ENCODE data around the gene EXOC2. TPM values are rescaled to one million over a fixed set of nuclear protein-coding genes. Genes with fewer than 3 reads are reported as not detected.

EXOC2 gene
- total and polyA plus RNA-seq, 12 donors: 4.9 to 23.7 (median 17.1) TPM

DNA sequence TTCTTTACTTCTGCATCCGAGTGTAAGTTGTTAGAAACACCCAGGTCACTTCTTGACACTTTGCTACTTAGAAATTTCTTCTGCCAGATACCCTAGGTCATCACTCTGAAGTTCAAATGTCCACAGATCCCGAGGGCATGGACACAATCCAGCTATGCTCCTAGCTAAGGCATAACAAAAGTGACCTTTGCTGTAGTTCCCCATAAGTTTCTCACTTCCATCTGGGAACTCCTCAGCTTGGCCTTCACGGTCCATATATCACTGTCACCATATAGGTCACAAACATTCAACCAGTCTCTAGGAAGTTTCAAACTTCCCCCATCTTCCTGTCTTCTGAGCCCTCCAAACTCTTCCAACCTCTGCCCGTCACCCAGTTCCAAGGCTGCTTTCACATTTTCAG is 236.1 kb downstream of the EXOC2 start:
- no peaks in the 10 kb centered on the region for H3K9me3 ChIP-seq (replicated peaks in 1 of 3)
- H3K27me3 ChIP-seq: no peaks in the 10 kb centered on the region
- no peaks in the 10 kb centered on the region for H3K36me3 ChIP-seq (replicated peaks in 1 of 2)
- TF ChIP-seq POLR2A (IDR thresholded peaks at IDR 0.05) (no peak), CTCF (IDR thresholded peaks at IDR 0.05) (no peak)
- 72 to 83% (median 76%) methylated on average over 4 of the region's 4 CpGs for WGBS, 4 donors
- DNase-seq: no peak
- no peaks in the 10 kb centered on the region for H3K4me1 ChIP-seq (replicated peaks in 1 of 2)
- no peak overlapping the region for H3K27ac ChIP-seq
- intact Hi-C loops (cut with DNase I): no loop called here
- no peak overlapping the region for H3K4me3 ChIP-seq

DNA sequence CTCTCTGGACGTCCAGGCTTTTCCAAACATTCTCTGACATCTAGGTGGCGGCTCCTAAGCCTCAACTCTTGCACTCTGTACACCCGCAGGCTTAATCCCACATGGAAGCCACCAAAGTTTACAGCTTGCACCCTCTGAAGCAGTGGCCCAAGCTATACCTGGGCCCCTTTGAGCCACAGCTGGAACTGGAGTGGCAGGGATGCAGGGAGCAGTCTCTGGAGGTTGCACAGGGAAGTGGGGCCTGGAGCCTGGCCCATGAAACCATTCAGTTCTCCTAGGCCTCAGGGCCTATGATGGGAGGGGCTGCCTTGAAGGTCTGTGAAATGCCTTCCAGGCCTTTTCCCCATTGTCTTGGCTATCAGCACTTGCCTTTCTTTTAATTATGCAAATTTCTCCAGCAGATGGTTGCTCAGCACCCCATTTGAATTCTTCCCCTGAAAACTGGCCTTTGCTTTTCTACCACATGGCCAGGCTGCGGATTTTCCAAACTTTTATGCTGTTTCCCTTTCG is 236.5 kb downstream of the EXOC2 start:
- 78 to 88% (median 83%) methylated on average over 5 of the region's 5 CpGs for WGBS, 4 donors
- no peak for DNase-seq
- intact Hi-C loops (cut with DNase I): no loop called here
- Histone ChIP-seq H3K27ac (no peak overlapping the region), H3K9me3 (replicated peaks in 1 of 3) (no peaks in the 10 kb centered on the region), H3K27me3 (no peaks in the 10 kb centered on the region), H3K4me3 (no peak overlapping the region), H3K4me1 (replicated peaks in 1 of 2) (no peaks in the 10 kb centered on the region), H3K36me3 (replicated peaks in 1 of 2) (no peaks in the 10 kb centered on the region)
- TF ChIP-seq POLR2A (IDR thresholded peaks at IDR 0.05): no peak

GRCh38 chr6:455835-456234 is 237.1 kb downstream of the EXOC2 start:
- Histone ChIP-seq H3K9me3 (replicated peaks in 1 of 3) (no peaks in the 10 kb centered on the region), H3K36me3 (replicated peaks in 1 of 2) (no peaks in the 10 kb centered on the region), H3K27me3 (no peaks in the 10 kb centered on the region), H3K4me1 (replicated peaks in 1 of 2) (no peaks in the 10 kb centered on the region), H3K27ac (no peak overlapping the region), H3K4me3 (no peak overlapping the region)
- DNase-seq: no peak
- WGBS, 4 donors: 83 to 97% (median 92%) methylated on average over 8 of the region's 8 CpGs
- intact Hi-C loops (cut with DNase I): no loop called here
- no peak for TF ChIP-seq CTCF (IDR thresholded peaks at IDR 0.05)
- TF ChIP-seq POLR2A (IDR thresholded peaks at IDR 0.05): no peak

GRCh38 chr6:455006-455585 is 237.8 kb downstream of the EXOC2 start:
- Histone ChIP-seq H3K27me3 (no peaks in the 10 kb centered on the region), H3K27ac (no peak overlapping the region), H3K36me3 (replicated peaks in 1 of 2) (no peaks in the 10 kb centered on the region), H3K9me3 (replicated peaks in 1 of 3) (no peaks in the 10 kb centered on the region), H3K4me3 (no peak overlapping the region), H3K4me1 (replicated peaks in 1 of 2) (no peaks in the 10 kb centered on the region)
- no peak for DNase-seq
- TF ChIP-seq CTCF (IDR thresholded peaks at IDR 0.05): no peak
- no peak for TF ChIP-seq POLR2A (IDR thresholded peaks at IDR 0.05)
- WGBS, 4 donors: 81 to 86% (median 84%) methylated on average over 11 of the region's 11 CpGs
- intact Hi-C loops (cut with DNase I): no loop called here

Measured in adrenal gland (tissue), 12 donors.